Stimulated activated naive B cell treated with anti-CD40 and anti-IgM and Interleukin-4, amounts not matched to agents 10 μg/mL and 1 μg/mL and 100 μg/mL, for 72 hours (primary cell): ENCODE results near the gene INTS12.

ENCODE experiments used
- ATAC-seq, 2 donors: fragments of 150-1000 bp; cut with Tn5 transposase; replicated peaks; 2 replicates each; pipeline ENCODE4 v1.10.0; 2021; ENCODE audit warnings: moderate library complexity in 1 of 2
- DNase-seq: peaks from one replicate; pipeline ENCODE4 v3.0.0; 2021
- H3K27ac Mint-ChIP-seq: one replicate; pipeline ENCODE4 v1.8.0; 2022; ENCODE audit warnings: mild to moderate bottlenecking, mixed read lengths
- H3K27me3 Mint-ChIP-seq, 2 donors: one replicate each; pipeline ENCODE4 v1.8.0; 2022; ENCODE audit warnings: mixed read lengths in 2 of 2
- H3K36me3 Mint-ChIP-seq, 2 donors: one replicate each; pipeline ENCODE4 v1.8.0; 2022; ENCODE audit warnings: mixed read lengths in 2 of 2, mild to moderate bottlenecking in 1 of 2
- H3K4me1 Mint-ChIP-seq, 2 donors: one replicate each; pipeline ENCODE4 v1.8.0; 2022; ENCODE audit warnings: mixed read lengths in 2 of 2, mild to moderate bottlenecking in 1 of 2
- H3K4me3 Mint-ChIP-seq, 2 donors: one replicate each; pipeline ENCODE4 v1.8.0; 2022; ENCODE audit warnings: mild to moderate bottlenecking in 2 of 2, mixed read lengths in 2 of 2, moderate library complexity in 1 of 2
- H3K9me3 Mint-ChIP-seq, 2 donors: one replicate each; pipeline ENCODE4 v1.8.0; 2022; ENCODE audit warnings: mixed read lengths in 2 of 2, mild to moderate bottlenecking in 1 of 2

The INTS12 gene

GRCh38 chr4:105662935-105663675 lies 45.4 kb downstream of the INTS12 start:
- H3K27ac Mint-ChIP-seq, result no peak overlapping the region
- H3K4me1 Mint-ChIP-seq, result no peaks in the 10 kb centered on the region
- H3K4me3 Mint-ChIP-seq, result no peak overlapping the region
- DNase-seq, result no peak
- no peak for ATAC-seq
- no peaks in the 10 kb centered on the region for H3K9me3 Mint-ChIP-seq
- no peaks in the 10 kb centered on the region for H3K27me3 Mint-ChIP-seq
- H3K36me3 Mint-ChIP-seq, result no peaks in the 10 kb centered on the region

GRCh38 chr4:105661028-105661427 lies 47.5 kb downstream of the INTS12 start:
- Mint-ChIP-seq H3K9me3 (no peaks in the 10 kb centered on the region), H3K4me3 (no peak overlapping the region), H3K4me1 (no peaks in the 10 kb centered on the region), H3K36me3 (no peaks in the 10 kb centered on the region), H3K27ac (no peak overlapping the region), H3K27me3 (peaks cover 0 to 6% of the 10 kb centered on the region in 2 donors)
- ATAC-seq, result no peak
- no peak for DNase-seq

DNA sequence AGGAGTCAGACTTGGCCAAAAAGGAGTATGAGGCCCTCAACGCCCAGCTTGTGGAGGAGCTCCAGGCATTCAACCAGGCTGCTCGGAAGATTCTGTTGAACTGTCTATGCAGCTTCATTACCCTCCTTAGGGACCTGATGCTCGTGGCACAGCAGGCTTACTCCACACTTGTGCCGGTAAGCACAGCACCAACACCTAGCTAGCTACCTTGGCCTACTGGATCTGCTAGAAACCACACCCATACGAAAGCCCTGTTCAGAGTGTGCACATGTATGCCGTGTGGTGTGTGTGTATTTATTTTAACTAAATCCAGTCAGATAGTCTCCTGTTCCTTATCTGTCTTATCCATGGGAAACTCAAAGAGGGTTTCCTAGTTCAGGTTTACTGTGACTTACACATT lies 49.3 kb downstream of the INTS12 start:
- ATAC-seq (no peak), DNase-seq (no peak)
- H3K36me3 Mint-ChIP-seq, result no peaks in the 10 kb centered on the region
- H3K27ac Mint-ChIP-seq, result no peak overlapping the region
- H3K4me1 Mint-ChIP-seq, result no peaks in the 10 kb centered on the region
- H3K9me3 Mint-ChIP-seq, result no peaks in the 10 kb centered on the region
- H3K27me3 Mint-ChIP-seq, result peaks cover 0 to 6% of the 10 kb centered on the region in 2 donors
- no peak overlapping the region for H3K4me3 Mint-ChIP-seq

- no peaks in the 10 kb centered on the region for H3K4me1 Mint-ChIP-seq
- no peaks in the 10 kb centered on the region for H3K36me3 Mint-ChIP-seq
- DNase-seq (no peak), ATAC-seq (no peak)
- H3K4me3 Mint-ChIP-seq, result no peak overlapping the region
- H3K9me3 Mint-ChIP-seq, result no peaks in the 10 kb centered on the region
- H3K27ac Mint-ChIP-seq, result no peak overlapping the region
- H3K27me3 Mint-ChIP-seq, result peaks cover 0 to 6% of the 10 kb centered on the region in 2 donors
Observed at GRCh38 chr4:105657117-105657765, 51.2 kb downstream of the INTS12 start.

GRCh38 chr4:105652286-105652888 lies 56.1 kb downstream of the INTS12 start:
- H3K4me1 Mint-ChIP-seq, result no peaks in the 10 kb centered on the region
- no peak for ATAC-seq
- no peak for DNase-seq
- H3K27ac Mint-ChIP-seq, result no peak overlapping the region
- no peaks in the 10 kb centered on the region for H3K36me3 Mint-ChIP-seq
- no peaks in the 10 kb centered on the region for H3K9me3 Mint-ChIP-seq
- peaks cover 7 to 14% of the 10 kb centered on the region in 2 donors for H3K27me3 Mint-ChIP-seq
- no peak overlapping the region for H3K4me3 Mint-ChIP-seq

GRCh38 chr4:105651884-105652283 lies 56.6 kb downstream of the INTS12 start:
- ATAC-seq (no peak), DNase-seq (no peak)
- no peaks in the 10 kb centered on the region for H3K36me3 Mint-ChIP-seq
- H3K27ac Mint-ChIP-seq, result no peak overlapping the region
- H3K9me3 Mint-ChIP-seq, result no peaks in the 10 kb centered on the region
- no peaks in the 10 kb centered on the region for H3K4me1 Mint-ChIP-seq
- H3K4me3 Mint-ChIP-seq, result no peak overlapping the region
- H3K27me3 Mint-ChIP-seq, result peaks cover 7 to 17% of the 10 kb centered on the region in 2 donors

DNA sequence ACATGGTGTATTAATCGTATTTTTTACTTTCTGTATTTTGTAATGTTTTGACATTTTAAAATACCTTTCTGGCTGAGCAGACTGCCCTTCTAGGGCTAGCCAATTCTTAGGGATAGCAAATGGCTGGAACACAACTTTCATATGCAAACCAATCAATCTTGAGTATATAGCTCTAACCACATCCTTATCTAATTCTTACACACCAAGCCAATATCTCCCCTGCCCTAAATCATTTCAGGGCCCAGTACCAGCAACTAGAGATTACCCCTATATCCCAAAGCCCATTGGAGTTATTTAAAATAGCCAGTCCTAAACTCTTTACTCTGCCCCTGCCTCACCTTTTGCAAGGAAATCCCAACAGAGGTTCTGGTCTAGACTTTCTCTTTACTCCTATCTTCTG lies 58.3 kb downstream of the INTS12 start:
- no peaks in the 10 kb centered on the region for H3K36me3 Mint-ChIP-seq
- no peak overlapping the region for H3K4me3 Mint-ChIP-seq
- H3K27me3 Mint-ChIP-seq, result peaks cover 9 to 14% of the 10 kb centered on the region in 2 donors
- no peak overlapping the region for H3K27ac Mint-ChIP-seq
- no peaks in the 10 kb centered on the region for H3K9me3 Mint-ChIP-seq
- no peaks in the 10 kb centered on the region for H3K4me1 Mint-ChIP-seq
- ATAC-seq (no peak), DNase-seq (no peak)

DNA sequence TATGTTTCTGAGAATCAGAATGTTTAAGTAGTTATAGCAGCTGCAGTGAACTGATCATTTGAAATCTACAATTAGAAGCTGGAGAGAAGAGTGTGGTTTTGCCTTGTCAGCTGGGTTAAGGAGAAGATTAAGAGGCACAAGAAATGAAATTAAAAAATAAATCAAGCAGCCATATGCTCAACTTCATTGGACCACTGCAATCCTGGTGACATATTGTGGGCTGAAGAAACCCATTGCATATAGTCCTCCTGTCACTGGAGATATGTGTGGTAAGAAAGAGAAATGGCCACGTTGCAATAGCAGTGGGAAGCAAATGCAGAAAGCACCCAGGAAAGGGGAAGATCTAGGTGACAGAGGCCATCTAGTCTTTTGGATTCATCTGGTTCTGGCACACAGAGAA lies 63.0 kb downstream of the INTS12 start:
- DNase-seq, result no peak
- Mint-ChIP-seq H3K9me3 (peaks cover 0 to 1% of the 10 kb centered on the region in 2 donors), H3K4me1 (no peaks in the 10 kb centered on the region), H3K4me3 (no peak overlapping the region), H3K27ac (no peak overlapping the region), H3K27me3 (peaks cover 11 to 26% of the 10 kb centered on the region in 2 donors), H3K36me3 (no peaks in the 10 kb centered on the region)
- no peak for ATAC-seq

DNA sequence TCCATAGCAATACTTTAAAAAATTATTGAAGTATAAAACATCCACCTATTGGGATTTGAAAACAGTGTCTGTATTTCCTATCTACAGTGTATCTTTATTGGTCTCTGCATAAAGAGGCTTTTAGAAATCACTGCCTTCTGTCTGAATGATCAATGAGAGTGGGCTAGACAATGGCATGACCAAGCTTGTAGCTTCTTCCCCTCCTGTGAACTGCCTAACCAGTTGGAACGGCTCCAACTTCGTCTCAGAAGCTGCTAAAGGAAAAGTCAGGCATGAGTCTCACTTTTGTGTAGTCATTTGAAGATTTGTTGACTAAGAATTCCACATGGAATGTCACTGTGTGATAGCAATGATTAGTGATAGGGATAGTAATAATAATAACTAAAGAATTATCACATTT lies 64.2 kb downstream of the INTS12 start:
- DNase-seq, result no peak
- no peak for ATAC-seq
- H3K4me3 Mint-ChIP-seq, result no peak overlapping the region
- H3K27me3 Mint-ChIP-seq, result peaks cover 12 to 26% of the 10 kb centered on the region in 2 donors
- H3K36me3 Mint-ChIP-seq, result no peaks in the 10 kb centered on the region
- H3K9me3 Mint-ChIP-seq, result peaks cover 0 to 1% of the 10 kb centered on the region in 2 donors
- H3K27ac Mint-ChIP-seq, result no peak overlapping the region
- H3K4me1 Mint-ChIP-seq, result no peaks in the 10 kb centered on the region

GRCh38 chr4:105641845-105642244 lies 66.6 kb downstream of the INTS12 start:
- Mint-ChIP-seq H3K27me3 (peaks cover 9 to 12% of the 10 kb centered on the region in 2 donors), H3K27ac (no peak overlapping the region), H3K36me3 (no peaks in the 10 kb centered on the region), H3K4me1 (peaks cover 5 to 8% of the 10 kb centered on the region in 2 donors), H3K4me3 (no peak overlapping the region), H3K9me3 (peaks cover 0 to 1% of the 10 kb centered on the region in 2 donors)
- ATAC-seq (no peak), DNase-seq (no peak)

GRCh38 chr4:105637408-105638176 lies 70.9 kb downstream of the INTS12 start:
- no peak overlapping the region for H3K27ac Mint-ChIP-seq
- peaks cover 0 to 5% of the 10 kb centered on the region in 2 donors for H3K27me3 Mint-ChIP-seq
- no peak overlapping the region for H3K4me3 Mint-ChIP-seq
- DNase-seq (no peak), ATAC-seq (peak; percentile 59 to 65)
- peaks cover 0 to 1% of the 10 kb centered on the region in 2 donors for H3K9me3 Mint-ChIP-seq
- peaks cover 8 to 16% of the 10 kb centered on the region in 2 donors for H3K4me1 Mint-ChIP-seq
- H3K36me3 Mint-ChIP-seq, result no peaks in the 10 kb centered on the region

DNA sequence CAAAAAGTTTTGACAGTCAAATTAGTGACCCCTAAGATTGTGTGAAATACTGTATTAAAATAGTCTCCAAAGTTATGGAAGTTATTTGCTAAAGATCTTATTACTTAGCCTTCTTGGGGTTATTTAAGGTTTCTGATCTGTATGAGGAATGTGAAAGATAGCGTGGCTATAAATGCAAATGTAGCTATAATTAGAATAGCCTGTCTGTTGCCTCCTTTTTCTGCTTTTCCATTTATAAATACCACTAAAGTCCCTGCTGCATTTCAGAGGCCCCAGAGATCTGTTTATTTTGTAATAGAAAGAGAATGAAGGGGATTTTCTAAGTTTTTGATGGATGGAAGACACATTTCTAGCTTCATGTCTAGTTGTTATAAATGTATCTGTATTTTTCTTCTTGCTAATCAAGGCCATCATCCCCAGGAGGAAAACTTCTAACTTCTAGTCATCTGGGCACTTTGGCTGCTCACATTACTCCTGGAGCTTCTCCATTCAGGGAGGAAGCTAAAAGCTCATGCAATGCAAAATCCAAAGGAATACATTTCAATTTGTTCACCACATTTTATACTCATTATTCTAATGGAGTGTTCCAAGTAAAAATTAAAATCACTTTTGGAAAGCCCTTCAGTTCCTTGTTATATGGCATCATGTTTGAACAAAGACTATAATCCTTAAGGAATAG lies 73.9 kb downstream of the INTS12 start:
- H3K27me3 Mint-ChIP-seq, result no peaks in the 10 kb centered on the region
- H3K4me3 Mint-ChIP-seq, result no peak overlapping the region
- no peaks in the 10 kb centered on the region for H3K9me3 Mint-ChIP-seq
- H3K27ac Mint-ChIP-seq, result no peak overlapping the region
- peaks cover 8 to 16% of the 10 kb centered on the region in 2 donors for H3K4me1 Mint-ChIP-seq
- DNase-seq, result no peak
- ATAC-seq, result no peak
- no peaks in the 10 kb centered on the region for H3K36me3 Mint-ChIP-seq

DNA sequence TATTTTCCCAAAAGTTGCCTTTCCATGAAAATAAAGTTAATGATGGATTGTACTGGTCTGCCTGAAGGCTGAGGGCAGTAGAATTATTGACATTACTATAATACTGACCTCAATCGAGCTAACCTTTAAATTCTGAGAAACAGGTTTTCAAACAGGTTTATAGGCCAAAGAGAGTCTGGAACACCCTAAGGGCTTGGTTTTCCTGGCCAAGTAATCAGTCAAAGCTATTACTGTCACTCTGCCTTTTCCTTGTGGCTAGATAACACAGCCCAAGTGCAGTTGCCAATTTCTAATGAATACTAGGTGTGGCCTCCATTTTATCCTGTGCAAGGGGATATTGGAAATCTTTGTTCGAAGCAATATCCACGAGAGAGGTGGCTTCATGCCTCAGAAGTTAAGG lies 75.2 kb downstream of the INTS12 start:
- H3K4me3 Mint-ChIP-seq, result no peak overlapping the region
- H3K27ac Mint-ChIP-seq, result no peak overlapping the region
- H3K4me1 Mint-ChIP-seq, result peaks cover 8 to 16% of the 10 kb centered on the region in 2 donors
- no peaks in the 10 kb centered on the region for H3K9me3 Mint-ChIP-seq
- no peaks in the 10 kb centered on the region for H3K36me3 Mint-ChIP-seq
- ATAC-seq (no peak), DNase-seq (no peak)
- peaks cover 0 to 4% of the 10 kb centered on the region in 2 donors for H3K27me3 Mint-ChIP-seq
